GM13976 (cell line): ENCODE results near the gene FAH.
"Not testable (repeated sequence)": the region's sequence is repeated elsewhere in the genome, so short reads cannot be mapped to it uniquely, and the experiment has no call there.

Source experiments
- DNase-seq: peaks from one replicate; pipeline ENCODE4 v3.0.0; 2012; ENCODE audit warnings: low spot score
- CTCF ChIP-seq: IDR thresholded peaks from 2 replicates; pipeline ENCODE4 v1.5.1; 2012; ENCODE audit warnings: borderline replicate concordance, mild to moderate bottlenecking; ENCODE audit not compliant: insufficient read depth; ENCODE audit errors: extremely low read depth, missing control alignments, control extremely low read depth
- in situ Hi-C: fragments of 300-500 bp; cut with MboI; formaldehyde crosslinking; loops from one replicate; pipeline ENCODE4 v1.12.0; 2022; ENCODE audit warnings: low sequenced_read_pairs, mixed read lengths, inconsistent platforms; ENCODE audit not compliant: unreplicated experiment

FAH gene

GRCh38 chr15:80123034-80123433, 29.8 kb upstream of the FAH start:
- DNase-seq, result no peak
- no peak for TF ChIP-seq CTCF
- in situ Hi-C loops, result no loop called here

- DNase-seq, in situ Hi-C loops: not testable (repeated sequence)
Measured at GRCh38 chr15:80127253-80127652, 25.5 kb upstream of the FAH start.

- in situ Hi-C loops, result no loop called here
- DNase-seq, result no peak
- no peak for TF ChIP-seq CTCF
Measured at GRCh38 chr15:80127911-80128310, 24.9 kb upstream of the FAH start.

GRCh38 chr15:80132382-80132781, 20.4 kb upstream of the FAH start:
- in situ Hi-C loops, result no loop called here
- TF ChIP-seq CTCF, result no peak
- no peak for DNase-seq

GRCh38 chr15:80136854-80137253, 15.9 kb upstream of the FAH start:
- TF ChIP-seq CTCF, result no peak
- DNase-seq, result no peak
- in situ Hi-C loops, result no loop called here

GRCh38 chr15:80138961-80139360, 13.8 kb upstream of the FAH start:
- no peak for DNase-seq
- in situ Hi-C loops, result no loop called here
- TF ChIP-seq CTCF, result no peak

- in situ Hi-C loops, result no loop called here
- no peak for TF ChIP-seq CTCF
- no peak for DNase-seq
Measured at GRCh38 chr15:80140909-80141308, 11.9 kb upstream of the FAH start.
